GM12865 (cell line): ENCODE data around the gene SLC34A2.
"Not testable (repeated sequence)": the region's sequence is repeated elsewhere in the genome, so short reads cannot be mapped to it uniquely, and the experiment has no call there.

Source experiments
- DNase-seq: peaks from one replicate; pipeline ENCODE4 v3.0.0; 2010; ENCODE audit warnings: low read depth
- H3K4me3 ChIP-seq: 2 replicates; pipeline ENCODE4 v1.5.1; 2011; ENCODE audit warnings: mild to moderate bottlenecking, low read depth, low read length, control low read depth
- TF ChIP-seq, protein P1 (sequence below): IDR thresholded peaks from 2 replicates; pipeline ENCODE4 v1.5.1; 2011; ENCODE audit warnings: low read length, control low read depth, low read depth, inconsistent platforms; ENCODE audit not compliant: insufficient read depth; ENCODE audit errors: missing control alignments

Gene SLC34A2

DNA sequence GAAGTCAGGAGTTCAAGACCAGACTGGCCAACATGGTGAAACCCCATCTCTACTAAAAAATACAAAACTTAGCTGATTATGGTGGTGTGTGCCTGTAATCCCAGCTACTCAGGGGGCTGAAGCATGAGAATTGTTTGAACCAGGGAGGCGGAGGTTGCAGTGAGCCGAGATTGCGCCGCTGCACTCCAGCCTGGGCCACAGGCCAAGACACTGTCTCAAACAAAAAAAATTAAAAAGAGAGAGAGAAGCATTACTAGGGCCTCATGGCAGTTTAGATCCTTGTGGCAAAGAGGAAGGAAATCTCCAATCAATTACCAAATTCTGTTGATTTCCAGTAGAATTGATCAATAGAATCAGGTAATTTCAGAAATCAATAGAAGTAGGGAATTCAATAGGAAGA lies 16.8 kb upstream of the SLC34A2 start:
- TF ChIP-seq, protein P1, sequence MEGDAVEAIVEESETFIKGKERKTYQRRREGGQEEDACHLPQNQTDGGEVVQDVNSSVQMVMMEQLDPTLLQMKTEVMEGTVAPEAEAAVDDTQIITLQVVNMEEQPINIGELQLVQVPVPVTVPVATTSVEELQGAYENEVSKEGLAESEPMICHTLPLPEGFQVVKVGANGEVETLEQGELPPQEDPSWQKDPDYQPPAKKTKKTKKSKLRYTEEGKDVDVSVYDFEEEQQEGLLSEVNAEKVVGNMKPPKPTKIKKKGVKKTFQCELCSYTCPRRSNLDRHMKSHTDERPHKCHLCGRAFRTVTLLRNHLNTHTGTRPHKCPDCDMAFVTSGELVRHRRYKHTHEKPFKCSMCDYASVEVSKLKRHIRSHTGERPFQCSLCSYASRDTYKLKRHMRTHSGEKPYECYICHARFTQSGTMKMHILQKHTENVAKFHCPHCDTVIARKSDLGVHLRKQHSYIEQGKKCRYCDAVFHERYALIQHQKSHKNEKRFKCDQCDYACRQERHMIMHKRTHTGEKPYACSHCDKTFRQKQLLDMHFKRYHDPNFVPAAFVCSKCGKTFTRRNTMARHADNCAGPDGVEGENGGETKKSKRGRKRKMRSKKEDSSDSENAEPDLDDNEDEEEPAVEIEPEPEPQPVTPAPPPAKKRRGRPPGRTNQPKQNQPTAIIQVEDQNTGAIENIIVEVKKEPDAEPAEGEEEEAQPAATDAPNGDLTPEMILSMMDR = no peak
- DNase-seq = no peak
- no peak overlapping the region for H3K4me3 ChIP-seq

DNA sequence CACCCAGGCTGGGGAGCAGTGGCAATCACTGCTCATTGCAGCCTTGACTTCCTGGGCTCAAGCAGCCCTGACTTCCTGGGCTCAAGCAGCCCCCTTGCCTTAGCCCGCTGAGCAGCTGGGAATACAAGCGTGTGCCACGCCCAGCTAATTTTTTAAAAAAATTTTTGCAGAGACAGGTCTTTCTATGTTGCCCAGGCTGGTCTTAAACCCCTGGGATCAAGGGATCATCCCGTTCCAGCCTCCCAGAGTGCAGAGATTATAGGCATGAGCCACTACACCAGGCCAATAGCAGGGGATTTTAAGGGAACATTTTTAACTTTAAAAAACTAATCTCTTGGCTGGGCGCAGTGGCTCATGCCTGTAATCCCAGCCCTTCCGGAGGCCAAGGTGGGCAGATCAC lies 5.3 kb upstream of the SLC34A2 start:
- TF ChIP-seq, protein P1 = no peak
- H3K4me3 ChIP-seq = no peak overlapping the region
- no peak for DNase-seq

- DNase-seq = no peak
- TF ChIP-seq, protein P1 = no peak
- no peak overlapping the region for H3K4me3 ChIP-seq
Observed at GRCh38 chr4:25651682-25652081, 4.0 kb upstream of the SLC34A2 start.

DNA sequence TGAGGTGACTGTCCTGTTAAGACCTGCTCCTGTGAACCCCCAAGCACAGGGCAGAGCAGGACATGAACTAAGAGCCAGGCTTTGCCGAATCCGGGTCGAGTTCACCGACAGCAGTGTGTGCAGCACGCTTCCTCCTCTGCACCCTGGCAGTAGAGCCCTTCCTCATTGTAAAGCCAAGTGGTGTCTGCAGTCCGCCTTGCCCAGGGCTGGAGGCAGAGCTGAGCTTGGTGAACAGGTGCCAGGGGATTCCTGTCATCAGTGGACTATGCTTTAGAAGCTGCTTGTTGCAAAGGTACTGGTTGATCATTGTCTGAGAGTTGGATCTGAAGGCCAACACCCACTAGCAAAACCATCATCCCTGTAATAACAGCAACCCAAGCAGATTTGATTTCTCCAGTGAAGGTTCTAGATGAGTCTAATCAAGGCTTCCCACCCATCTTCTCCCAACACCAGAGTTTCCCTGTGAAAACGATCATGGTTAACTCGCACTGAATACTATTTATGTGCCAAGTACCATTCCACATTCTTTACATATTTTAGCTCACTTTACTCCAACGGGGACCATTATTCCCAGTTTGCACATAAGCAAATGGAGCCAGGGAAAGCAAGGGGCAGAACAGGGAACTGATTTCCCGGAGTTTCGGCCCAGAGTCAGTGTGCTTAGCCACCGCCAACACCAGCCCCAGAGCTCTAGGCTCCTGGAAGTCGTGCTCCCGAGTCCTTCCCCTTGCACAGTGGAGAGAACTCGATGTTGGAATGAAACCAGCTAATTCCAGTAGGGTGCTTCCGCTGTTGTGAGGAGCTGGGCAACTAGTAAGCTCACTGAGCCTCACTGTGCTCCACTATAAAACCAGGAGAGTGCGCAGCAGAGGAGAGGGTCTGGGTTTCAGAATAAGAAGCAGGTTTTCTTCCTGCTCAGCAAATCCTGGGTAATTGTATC lies 1.4 kb upstream of the SLC34A2 start:
- DNase-seq = no peak
- no peak overlapping the region for H3K4me3 ChIP-seq
- TF ChIP-seq, protein P1 = no peak

- H3K4me3 ChIP-seq = no peak overlapping the region
- TF ChIP-seq, protein P1 = no peak
- DNase-seq = no peak
Observed at GRCh38 chr4:25656031-25656430, 380 bp downstream of the SLC34A2 start.

DNA sequence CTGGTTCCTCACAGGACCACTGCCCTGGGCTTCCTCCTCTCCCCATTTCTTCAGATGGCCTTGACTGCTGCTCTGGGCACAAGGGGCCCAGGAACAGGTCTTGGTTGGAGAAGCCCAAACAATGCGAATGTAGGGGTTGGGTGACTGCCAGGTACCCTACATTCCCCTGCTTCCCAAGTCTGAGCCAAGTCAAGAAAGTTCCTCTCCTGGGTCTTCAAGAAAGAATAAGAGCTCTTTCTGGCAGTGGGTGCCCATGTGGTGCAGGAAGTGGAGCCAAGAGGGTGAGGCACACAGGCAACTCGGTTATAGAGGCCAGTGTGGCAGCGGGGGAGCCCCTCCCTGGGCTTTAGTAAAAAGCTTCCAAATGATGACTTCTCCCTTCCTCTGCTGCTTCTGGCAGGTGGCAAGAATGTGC lies 2.7 kb downstream of the SLC34A2 start:
- H3K4me3 ChIP-seq = no peak overlapping the region
- TF ChIP-seq, protein P1 = no peak
- DNase-seq = no peak

GRCh38 chr4:25658777-25659176 lies 3.1 kb downstream of the SLC34A2 start:
- no peak overlapping the region for H3K4me3 ChIP-seq
- no peak for DNase-seq
- TF ChIP-seq, protein P1 = no peak

DNA sequence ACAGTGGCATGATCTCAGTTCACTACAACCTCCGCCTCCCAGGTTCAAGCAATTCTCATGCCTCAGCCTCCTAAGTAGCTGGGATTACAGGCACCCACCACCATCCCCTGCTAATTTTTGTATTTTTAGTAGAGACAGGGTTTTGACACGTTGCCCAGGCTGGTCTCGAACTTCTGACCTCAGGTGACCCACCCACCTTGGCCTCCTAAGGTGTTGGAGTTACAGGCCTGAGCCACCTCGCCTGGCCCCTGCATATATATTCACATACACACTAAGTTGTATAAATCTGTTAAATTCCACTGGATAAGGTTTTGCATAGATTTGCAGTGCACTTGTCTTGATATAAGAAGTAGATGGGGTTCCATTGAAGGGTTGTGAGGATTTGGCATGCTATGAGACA lies 5.8 kb downstream of the SLC34A2 start:
- H3K4me3 ChIP-seq, DNase-seq: not testable (repeated sequence)
